Upper lobe of right lung (tissue), 1 donor: ENCODE results near the gene NPIPB2. TPM values are rescaled to one million over a fixed set of nuclear protein-coding genes. Genes with fewer than 3 reads are reported as not detected.
A peak's percentile ranks its signal among the peaks of the same experiment; 100 is the strongest.
"Not testable (repeated sequence)": the region's sequence is repeated elsewhere in the genome, so short reads cannot be mapped to it uniquely, and the experiment has no call there.

Source experiments
- ATAC-seq: fragments of 200-7000 bp; cut with Tn5 transposase; one replicate; pipeline ENCODE4 v1.9.1; 2020; ENCODE audit warnings: mild to moderate bottlenecking, moderate library complexity
- DNase-seq: peaks from one replicate; pipeline ENCODE4 v3.0.0-alpha.2; 2020
- H3K27ac ChIP-seq: fragments of 200-600 bp; one replicate; pipeline ENCODE4 v1.8.0; 2022
- H3K27me3 ChIP-seq: fragments of 200-600 bp; one replicate; pipeline ENCODE4 v1.8.0; 2022; ENCODE audit warnings: mild to moderate bottlenecking
- H3K36me3 ChIP-seq: fragments of 200-600 bp; one replicate; pipeline ENCODE4 v1.8.0; 2022
- H3K4me1 ChIP-seq: fragments of 200-600 bp; one replicate; pipeline ENCODE4 v1.8.0; 2022
- H3K4me3 ChIP-seq: fragments of 200-600 bp; one replicate; pipeline ENCODE4 v1.8.0; 2022; ENCODE audit warnings: mild to moderate bottlenecking
- H3K9me3 ChIP-seq: fragments of 200-600 bp; one replicate; pipeline ENCODE4 v1.8.0; 2022
- CTCF ChIP-seq: fragments of 200-600 bp; IDR thresholded peaks from one replicate; pipeline ENCODE4 v1.8.0; 2022; ENCODE audit warnings: antibody characterized with exemption
- intact Hi-C: fragments of 100-400 bp; cut with DNase I; formaldehyde crosslinking; loops from one replicate; pipeline ENCODE4 v1.11.0; 2022
- total RNA-seq: library from RNA; stranded (reverse); fragmentation: NEBNext Ultra II Directional; extraction: Animal tissue kit (Norgen Biotek cat#: 25700); gene quantifications from one replicate; pipeline ENCODE4 v1.2.1, GENCODE V29; 2021
- donor health status: DM: no; HTN: yes; CAD: no; lungs with severe emphysema.

Gene NPIPB2
- total RNA-seq, 1 donor from 2014 or later, result 6.3 TPM

GRCh38 chr16:11973070-11973469 is 31.2 kb upstream of the NPIPB2 start:
- ATAC-seq, result no peak
- no peaks in the 10 kb centered on the region for H3K27me3 ChIP-seq
- no peak for DNase-seq
- intact Hi-C loops, result no loop called here
- H3K4me3 ChIP-seq, result no peak overlapping the region
- TF ChIP-seq CTCF, result no peak
- H3K9me3 ChIP-seq, result no peaks in the 10 kb centered on the region
- no peaks in the 10 kb centered on the region for H3K36me3 ChIP-seq
- H3K4me1 ChIP-seq, result peaks cover 16% of the 10 kb centered on the region
- no peak overlapping the region for H3K27ac ChIP-seq

GRCh38 chr16:11972128-11972527 is 30.3 kb upstream of the NPIPB2 start:
- Histone ChIP-seq H3K9me3 (no peaks in the 10 kb centered on the region), H3K4me3 (no peak overlapping the region), H3K27ac (no peak overlapping the region), H3K36me3 (no peaks in the 10 kb centered on the region), H3K27me3 (no peaks in the 10 kb centered on the region), H3K4me1 (peaks cover 8% of the 10 kb centered on the region)
- no peak for ATAC-seq
- TF ChIP-seq CTCF, result no peak
- DNase-seq, result no peak
- intact Hi-C loops, result no loop called here

GRCh38 chr16:11970292-11970691 is 28.4 kb upstream of the NPIPB2 start:
- H3K9me3 ChIP-seq, H3K27ac ChIP-seq, H3K27me3 ChIP-seq, DNase-seq, ATAC-seq, H3K36me3 ChIP-seq, H3K4me3 ChIP-seq, intact Hi-C loops, H3K4me1 ChIP-seq: not testable (repeated sequence)

GRCh38 chr16:11968577-11968976 is 26.7 kb upstream of the NPIPB2 start:
- H3K36me3 ChIP-seq, result no peaks in the 10 kb centered on the region

GRCh38 chr16:11967195-11967911 is 25.5 kb upstream of the NPIPB2 start:
- no peak for DNase-seq
- H3K27me3 ChIP-seq, result no peaks in the 10 kb centered on the region
- H3K9me3 ChIP-seq, result no peaks in the 10 kb centered on the region
- H3K4me3 ChIP-seq, result no peak overlapping the region
- ATAC-seq, result peak; percentile 52
- intact Hi-C loops, result no loop called here
- TF ChIP-seq CTCF, result no peak
- H3K27ac ChIP-seq, result no peak overlapping the region
- no peaks in the 10 kb centered on the region for H3K36me3 ChIP-seq
- no peaks in the 10 kb centered on the region for H3K4me1 ChIP-seq

More at GRCh38 chr16:11968577-11968976, 26.7 kb upstream of the NPIPB2 start:
- TF ChIP-seq CTCF, result no peak
- Histone ChIP-seq H3K27ac (no peak overlapping the region), H3K4me1 (no peaks in the 10 kb centered on the region), H3K4me3 (no peak overlapping the region), H3K9me3 (no peaks in the 10 kb centered on the region), H3K27me3 (no peaks in the 10 kb centered on the region)
- intact Hi-C loops, result no loop called here
- no peak for ATAC-seq
- DNase-seq, result no peak

GRCh38 chr16:11966173-11966572 is 24.3 kb upstream of the NPIPB2 start:
- no peak for TF ChIP-seq CTCF
- Histone ChIP-seq H3K4me3 (no peak overlapping the region), H3K27ac (no peak overlapping the region), H3K36me3 (no peaks in the 10 kb centered on the region), H3K9me3 (no peaks in the 10 kb centered on the region), H3K27me3 (no peaks in the 10 kb centered on the region), H3K4me1 (no peaks in the 10 kb centered on the region)
- DNase-seq (no peak), ATAC-seq (no peak)
- intact Hi-C loops, result no loop called here
